HUES6 (cell line): Measurements from ENCODE around the gene NT5C1A.

Experiments used
- H3K27ac ChIP-seq: 2 replicates; pipeline ENCODE4 v1.7.0; 2013; ENCODE audit warnings: low read depth, mild to moderate bottlenecking, low read length, inconsistent platforms
- H3K27me3 ChIP-seq: 2 replicates; pipeline ENCODE4 v1.6.1; 2013; ENCODE audit warnings: low read length; ENCODE audit not compliant: control insufficient read depth, insufficient read depth
- H3K36me3 ChIP-seq: 2 replicates; pipeline ENCODE4 v1.6.1; 2013; ENCODE audit warnings: low read length; ENCODE audit not compliant: control insufficient read depth, insufficient read depth
- H3K4me1 ChIP-seq: 2 replicates; pipeline ENCODE4 v1.6.1; 2013; ENCODE audit warnings: low read length; ENCODE audit not compliant: control insufficient read depth, insufficient read depth
- H3K4me3 ChIP-seq: 2 replicates; pipeline ENCODE4 v1.5.1; 2013; ENCODE audit warnings: low read depth, low read length
- H3K9ac ChIP-seq: one replicate; pipeline ENCODE4 v1.6.1; 2013; ENCODE audit warnings: mild to moderate bottlenecking, low read length
- H3K9me3 ChIP-seq: 2 replicates; pipeline ENCODE4 v1.6.1; 2013; ENCODE audit warnings: low read depth, low read length; ENCODE audit not compliant: control insufficient read depth, insufficient read depth

NT5C1A gene

GRCh38 chr1:39671793-39672550 is at the start of gene NT5C1A:
NT5C1A (minus strand) TSS chr1:39672107; CDS start chr1:39672038, 69 bp downstream.
- H3K9ac ChIP-seq = no peak within 1 kb of the TSS

DNA sequence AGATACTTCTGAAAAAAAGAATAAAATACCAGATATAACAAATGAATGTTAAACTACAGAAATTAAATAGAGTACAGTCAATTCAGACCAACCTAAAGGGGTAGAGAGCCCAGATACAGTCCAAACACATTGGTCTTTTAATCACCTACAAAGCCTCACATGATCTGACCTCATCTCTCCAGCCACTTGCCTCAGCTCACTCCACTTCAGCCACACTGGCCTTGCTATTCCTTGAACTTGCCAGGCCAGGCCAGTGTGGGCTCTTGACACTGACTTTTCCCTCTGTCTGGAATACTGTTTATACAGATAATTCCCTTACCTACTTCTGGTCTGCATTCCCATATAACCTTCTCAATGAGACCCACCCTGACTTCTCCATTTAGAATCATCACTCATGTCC is 49.8 kb upstream of the NT5C1A start:
- Histone ChIP-seq H3K9me3 (no peaks in the 10 kb centered on the region), H3K9ac (no peak overlapping the region), H3K4me1 (no peaks in the 10 kb centered on the region), H3K27ac (no peak overlapping the region), H3K36me3 (no peaks in the 10 kb centered on the region), H3K27me3 (peaks cover 96% of the 10 kb centered on the region), H3K4me3 (no peak overlapping the region)

More at GRCh38 chr1:39671793-39672550, at the start of gene NT5C1A:
- H3K4me1 ChIP-seq = peaks cover 4% of the 10 kb centered on the region; the same call in 1 of the 2 replicates
- no peak within 1 kb of the TSS for H3K27ac ChIP-seq
- peak within 1 kb of the TSS; percentile 52 for H3K4me3 ChIP-seq
- peaks cover 99% of the 10 kb centered on the region for H3K27me3 ChIP-seq
- H3K9me3 ChIP-seq = no peaks in the 10 kb centered on the region
- no peaks in the 10 kb centered on the region for H3K36me3 ChIP-seq

DNA sequence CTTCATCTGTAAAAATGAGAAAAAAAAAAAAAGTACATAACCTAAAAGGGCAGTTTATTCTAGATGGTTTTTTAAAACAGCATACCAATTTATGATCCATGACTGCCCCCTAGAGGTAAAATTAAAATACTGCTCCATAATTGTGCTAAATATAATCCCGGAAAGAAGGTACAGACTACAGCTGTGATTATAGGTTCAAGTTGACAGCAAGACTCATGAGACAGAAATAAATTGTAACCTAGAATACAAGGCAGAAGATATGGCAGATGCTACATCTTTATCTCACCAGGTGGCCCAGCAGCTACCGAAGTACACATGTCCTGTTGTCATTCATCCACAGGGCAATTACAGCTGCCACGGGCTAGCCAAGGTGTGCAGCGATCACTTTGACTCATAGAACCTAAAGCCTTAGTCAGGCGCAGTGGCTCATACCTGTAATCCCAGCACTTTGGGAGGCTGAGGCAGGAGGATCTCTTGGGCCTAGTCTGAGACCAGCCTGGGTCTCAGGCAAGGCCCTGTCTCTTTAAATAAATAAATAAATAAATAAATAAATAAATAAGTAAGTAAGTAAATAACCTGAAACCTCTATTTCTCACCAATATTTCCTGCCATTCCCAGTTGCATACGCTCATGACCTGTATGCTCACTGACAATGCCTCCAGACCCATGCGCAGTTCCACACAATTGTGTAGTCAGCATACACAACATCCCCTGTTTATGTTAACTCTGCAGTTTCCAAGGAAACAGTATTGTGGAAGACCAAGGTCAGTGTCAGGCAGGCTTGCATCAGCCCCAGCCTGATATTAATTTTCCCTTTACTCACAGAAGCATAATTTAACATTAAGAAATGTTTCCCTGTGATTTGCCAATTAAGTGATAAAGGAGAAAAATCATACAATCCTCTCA is 48.4 kb upstream of the NT5C1A start:
- no peaks in the 10 kb centered on the region for H3K4me1 ChIP-seq
- H3K9me3 ChIP-seq = no peaks in the 10 kb centered on the region
- no peaks in the 10 kb centered on the region for H3K36me3 ChIP-seq
- no peak overlapping the region for H3K4me3 ChIP-seq
- H3K27ac ChIP-seq = no peak overlapping the region
- H3K9ac ChIP-seq = no peak overlapping the region
- H3K27me3 ChIP-seq = peaks cover 96% of the 10 kb centered on the region

DNA sequence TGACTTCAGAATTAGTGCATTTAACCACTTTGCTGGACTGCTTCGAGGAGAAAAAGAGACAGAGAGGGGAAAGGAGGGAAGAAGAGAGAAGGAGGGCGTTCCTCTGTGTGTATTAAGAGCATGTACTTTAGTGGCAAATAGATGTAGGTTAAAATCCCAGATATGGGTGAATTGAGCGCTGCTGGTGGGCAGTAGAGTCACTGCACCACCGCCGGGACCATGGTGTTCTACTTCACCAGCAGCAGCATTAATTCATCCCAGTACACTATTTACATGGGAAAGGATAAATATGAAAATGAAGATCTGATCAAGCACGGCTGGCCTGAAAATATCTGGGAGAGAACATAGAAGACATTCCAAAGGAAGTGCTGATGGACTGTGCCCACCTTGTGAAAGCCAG is 45.9 kb upstream of the NT5C1A start:
- Histone ChIP-seq H3K27ac (no peak overlapping the region), H3K36me3 (no peaks in the 10 kb centered on the region), H3K9ac (no peak overlapping the region), H3K27me3 (peaks cover 98% of the 10 kb centered on the region), H3K4me3 (no peak overlapping the region), H3K9me3 (no peaks in the 10 kb centered on the region), H3K4me1 (no peaks in the 10 kb centered on the region)

- no peak overlapping the region for H3K27ac ChIP-seq
- H3K4me1 ChIP-seq = peaks cover 8% of the 10 kb centered on the region; the same call in 1 of the 2 replicates
- H3K9ac ChIP-seq = no peak overlapping the region
- no peaks in the 10 kb centered on the region for H3K36me3 ChIP-seq
- H3K27me3 ChIP-seq = peaks cover 100% of the 10 kb centered on the region
- no peaks in the 10 kb centered on the region for H3K9me3 ChIP-seq
- no peak overlapping the region for H3K4me3 ChIP-seq
Measured at GRCh38 chr1:39713557-39713956, 41.6 kb upstream of the NT5C1A start.

DNA sequence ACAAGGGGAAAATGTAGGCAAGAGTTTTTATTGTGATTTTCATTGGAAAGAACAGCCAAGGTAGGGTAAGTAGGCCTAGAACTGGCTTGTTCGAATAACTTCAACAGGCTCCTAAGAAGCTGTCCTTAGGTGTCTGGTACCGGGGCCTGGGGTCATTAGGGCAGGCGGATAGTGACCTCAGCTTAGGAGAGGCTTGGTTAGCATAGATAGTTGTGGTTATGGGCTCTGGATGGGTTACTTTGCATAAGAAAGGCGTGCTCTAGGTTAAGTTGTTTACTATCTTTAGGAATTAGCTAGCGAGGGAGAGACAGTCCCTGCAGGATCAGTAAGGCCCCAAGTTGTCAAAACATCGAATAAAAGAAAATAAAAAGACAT is 40.0 kb upstream of the NT5C1A start:
- no peak overlapping the region for H3K4me3 ChIP-seq
- peaks cover 8% of the 10 kb centered on the region; the same call in 1 of the 2 replicates for H3K4me1 ChIP-seq
- H3K9me3 ChIP-seq = no peaks in the 10 kb centered on the region
- no peaks in the 10 kb centered on the region for H3K36me3 ChIP-seq
- no peak overlapping the region for H3K9ac ChIP-seq
- H3K27ac ChIP-seq = no peak overlapping the region
- peaks cover 100% of the 10 kb centered on the region for H3K27me3 ChIP-seq

GRCh38 chr1:39711104-39711965 is 39.4 kb upstream of the NT5C1A start:
- Histone ChIP-seq H3K4me1 (peaks cover 8% of the 10 kb centered on the region; the same call in 1 of the 2 replicates), H3K9me3 (no peaks in the 10 kb centered on the region), H3K27me3 (peaks cover 100% of the 10 kb centered on the region), H3K27ac (no peak overlapping the region), H3K4me3 (no peak overlapping the region), H3K36me3 (no peaks in the 10 kb centered on the region), H3K9ac (no peak overlapping the region)

- no peaks in the 10 kb centered on the region for H3K36me3 ChIP-seq
- H3K9me3 ChIP-seq = no peaks in the 10 kb centered on the region
- H3K27me3 ChIP-seq = peaks cover 100% of the 10 kb centered on the region
- H3K4me3 ChIP-seq = no peak overlapping the region
- H3K27ac ChIP-seq = no peak overlapping the region
- H3K9ac ChIP-seq = no peak overlapping the region
- peaks cover 8% of the 10 kb centered on the region; the same call in 1 of the 2 replicates for H3K4me1 ChIP-seq
Measured at GRCh38 chr1:39707506-39707905, 35.6 kb upstream of the NT5C1A start.

GRCh38 chr1:39704757-39705156 is 32.9 kb upstream of the NT5C1A start:
- Histone ChIP-seq H3K27me3 (peaks cover 100% of the 10 kb centered on the region), H3K36me3 (no peaks in the 10 kb centered on the region), H3K9me3 (no peaks in the 10 kb centered on the region), H3K4me3 (no peak overlapping the region), H3K27ac (no peak overlapping the region), H3K4me1 (0 out of 2 replicates have a peak, but pooled peaks cover 12% of the 10 kb centered on the region), H3K9ac (no peak overlapping the region)

- H3K27me3 ChIP-seq = peaks cover 100% of the 10 kb centered on the region
Measured at GRCh38 chr1:39701049-39701439, 29.1 kb upstream of the NT5C1A start.

More at GRCh38 chr1:39701049-39701439, 29.1 kb upstream of the NT5C1A start:
- Histone ChIP-seq H3K9ac (no peak overlapping the region), H3K9me3 (no peaks in the 10 kb centered on the region), H3K36me3 (no peaks in the 10 kb centered on the region), H3K4me1 (0 out of 2 replicates have a peak, but pooled peaks cover 12% of the 10 kb centered on the region), H3K4me3 (peak overlapping the region; percentile 30), H3K27ac (no peak overlapping the region)
